ENCODE measurements around the gene CD160. TPM values are rescaled to one million over a fixed set of nuclear protein-coding genes. Genes with fewer than 3 reads are reported as not detected.

Gene CD160
- total RNA-seq, 1 experiment from 2014 or later: not detected

GRCh38 chr1:145729666-145730436, 10.6 kb downstream of the CD160 start:
- Histone ChIP-seq H3K27me3 (ENCODE audit: insufficient read depth, low read length) (no peaks in the 10 kb centered on the region), H3T11ph (ENCODE audit: low read length) (no peak overlapping the region), H3K79me1 (ENCODE audit: insufficient read depth, low read depth, low read length, poor library complexity, severe bottlenecking) (no peaks in the 10 kb centered on the region), H3K4me2 (ENCODE audit: insufficient read depth, insufficient read length, low read length) (no peak overlapping the region), H3K4ac (ENCODE audit: low read depth, low read length) (no peak overlapping the region), H2BK120ac (ENCODE audit: low read depth, low read length, poor library complexity, severe bottlenecking) (no peak overlapping the region), H4K91ac (ENCODE audit: insufficient read length, low read depth, low read length) (no peak overlapping the region), H4K5ac (ENCODE audit: insufficient read length, low read depth, low read length) (no peak overlapping the region), H2BK15ac (ENCODE audit: low read depth, low read length) (no peak overlapping the region), H3K9me3 (ENCODE audit: control insufficient read depth, low read depth, low read length) (no peaks in the 10 kb centered on the region), H3K18ac (ENCODE audit: insufficient read length, low read depth, low read length) (no peak overlapping the region), H3K79me2 (ENCODE audit: insufficient read depth, low read length) (no peaks in the 10 kb centered on the region), H4K8ac (replicated peaks; ENCODE audit: insufficient read length, low read depth, low read length) (no peak overlapping the region), H3K14ac (ENCODE audit: insufficient read depth, low read length) (no peak overlapping the region), H2BK5ac (ENCODE audit: insufficient read length, low read length) (no peak overlapping the region), H3K56ac (ENCODE audit: insufficient read length, low read depth, low read length) (no peak overlapping the region), H2AK5ac (ENCODE audit: insufficient read length, low read length) (no peak overlapping the region), H3K23me2 (ENCODE audit: insufficient read length, low read depth, low read length, poor library complexity, severe bottlenecking) (no peaks in the 10 kb centered on the region), H2BK12ac (ENCODE audit: insufficient read length, low read depth, low read length) (no peak overlapping the region), H2AFZ (ENCODE audit: low read length) (no peak overlapping the region), H3K4me1 (ENCODE audit: insufficient read depth, low read length) (no peaks in the 10 kb centered on the region; the same call in 1 of the 2 replicates), H4K20me1 (ENCODE audit: control insufficient read depth, insufficient read depth, insufficient read length) (no peaks in the 10 kb centered on the region), H3K9ac (ENCODE audit: extremely low read depth, insufficient read length, low read length) (no peak overlapping the region), H3K27ac (ENCODE audit: insufficient read length, low read depth, low read length) (no peak overlapping the region), H3K23ac (ENCODE audit: insufficient read length, low read depth, low read length) (no peak overlapping the region), H2BK20ac (ENCODE audit: low read depth, low read length, poor library complexity, severe bottlenecking) (no peak overlapping the region)
- H3K27me3 Mint-ChIP-seq (ENCODE audit: low read depth): no peaks in the 10 kb centered on the region; the same call in 1 of the 2 replicates
- no peak for DNase-seq
- H3K4me1 Mint-ChIP-seq: peaks cover 15 to 20% of the 10 kb centered on the region in 2 experiments
- no peaks in the 10 kb centered on the region for H3K9me3 Mint-ChIP-seq
- WGBS (ENCODE audit: extremely low coverage, insufficient read length, low lambda C conversion rate): no CpG with 5 or more reads among the region's 5 CpGs
- H3K27ac Mint-ChIP-seq: no peak overlapping the region; a peak in 1 of 7 replicates
- no peak overlapping the region for H3K4me3 Mint-ChIP-seq
- no peaks in the 10 kb centered on the region for H3K36me3 Mint-ChIP-seq (ENCODE audit: insufficient read depth in 1 of 3, low read depth in 3 of 3)
- TF ChIP-seq CTCF (conservative IDR thresholded peaks at IDR 0.05): no peak
